GM12878 (cell line): ENCODE results near the gene PINK1. TPM values are rescaled to one million over a fixed set of nuclear protein-coding genes. Genes with fewer than 3 reads are reported as not detected.

Source experiments
- ATF7 ChIP-seq: fragments of 450-650 bp; IDR thresholded peaks from 2 replicates; pipeline ENCODE4 v1.6.1; 2016; ENCODE audit warnings: low read depth, mild to moderate bottlenecking
- BACH1 ChIP-seq: fragments of 450-650 bp; IDR thresholded peaks from 2 replicates; pipeline ENCODE4 v1.6.1; 2017; ENCODE audit warnings: mild to moderate bottlenecking, borderline replicate concordance
- CBX5 ChIP-seq: sonication (generic); IDR thresholded peaks from 2 replicates; pipeline ENCODE4 v1.6.1; 2016; ENCODE audit warnings: low read depth, moderate library complexity, mild to moderate bottlenecking, inconsistent platforms
- FOXK2 ChIP-seq: fragments of 450-650 bp; IDR thresholded peaks from 2 replicates; pipeline ENCODE4 v1.6.1; 2017; ENCODE audit warnings: mild to moderate bottlenecking, moderate library complexity
- GABPA ChIP-seq: IDR thresholded peaks from 2 replicates; pipeline ENCODE4 v1.6.1; 2014; ENCODE audit warnings: antibody characterized with exemption, low read depth, mild to moderate bottlenecking, inconsistent platforms
- GATAD2B ChIP-seq: fragments of 450-650 bp; conservative IDR thresholded peaks from 2 replicates; pipeline ENCODE4 v1.6.1; 2017; ENCODE audit warnings: low read depth, mild to moderate bottlenecking, moderate library complexity
- IRF4 ChIP-seq: IDR thresholded peaks from 2 replicates; pipeline ENCODE4 v1.6.1; 2011; ENCODE audit warnings: low read depth, low read length
- JUNB ChIP-seq: IDR thresholded peaks from 2 replicates; pipeline ENCODE4 v1.6.1; 2016; ENCODE audit warnings: antibody characterized with exemption, mild to moderate bottlenecking
- MEF2A ChIP-seq: IDR thresholded peaks from 2 replicates; pipeline ENCODE4 v1.6.1; 2011; ENCODE audit warnings: low read depth, mild to moderate bottlenecking, low read length, moderate library complexity; ENCODE audit not compliant: insufficient read depth
- NR2F1 ChIP-seq: fragments of 450-650 bp; conservative IDR thresholded peaks from 2 replicates; pipeline ENCODE4 v1.6.1; 2017; ENCODE audit warnings: mild to moderate bottlenecking
- PML ChIP-seq: IDR thresholded peaks from 2 replicates; pipeline ENCODE4 v1.6.1; 2012; ENCODE audit warnings: low read length, inconsistent platforms
- RAD51 ChIP-seq: fragments of 450-650 bp; IDR thresholded peaks from 2 replicates; pipeline ENCODE4 v1.6.1; 2016; ENCODE audit warnings: moderate library complexity, mild to moderate bottlenecking, inconsistent platforms
- RBBP5 ChIP-seq: fragments of 200-600 bp; sonication (generic); conservative IDR thresholded peaks from 2 replicates; pipeline ENCODE4 v1.6.1; 2016
- RCOR1 ChIP-seq: conservative IDR thresholded peaks from 2 replicates; pipeline ENCODE4 v1.6.1; 2012; ENCODE audit warnings: low read depth, low read length, improper control_type of control experiment
- SIN3A ChIP-seq: IDR thresholded peaks from 2 replicates; pipeline ENCODE4 v1.6.1; 2012; ENCODE audit warnings: low read depth, low read length, improper control_type of control experiment
- SMARCA5 ChIP-seq: fragments of 450-650 bp; IDR thresholded peaks from 2 replicates; pipeline ENCODE4 v1.6.1; 2017; ENCODE audit warnings: mild to moderate bottlenecking
- STAT1 ChIP-seq: fragments of 450-650 bp; conservative IDR thresholded peaks from 2 replicates; pipeline ENCODE4 v1.6.1; 2014; ENCODE audit warnings: antibody characterized with exemption, mild to moderate bottlenecking
- SUZ12 ChIP-seq: fragments of 200-600 bp; sonication (generic); IDR thresholded peaks from one replicate; pipeline ENCODE4 v1.6.1; 2018; ENCODE audit warnings: antibody characterized with exemption, mild to moderate bottlenecking; ENCODE audit not compliant: unreplicated experiment
- TARDBP ChIP-seq: IDR thresholded peaks from 2 replicates; pipeline ENCODE4 v1.6.1; 2016; ENCODE audit warnings: borderline replicate concordance
- TCF12 ChIP-seq: IDR thresholded peaks from 2 replicates; pipeline ENCODE4 v1.6.1; 2011; ENCODE audit warnings: low read depth, mild to moderate bottlenecking, low read length
- polyA plus RNA-seq, 11 experiments: library from polyadenylated mRNA; depleted of rRNA in 4 of 11; unstranded in 6 of 11; stranded (reverse) in 5 of 11; fragments of >200 nt; fragmentation: Nextera tagmentation in 4 of 11; fragmentation: Illumina TruSeq in 1 of 11; extraction: Ambion mirVana in 4 of 11; extraction: Trizol in 1 of 11; gene quantifications; 1 replicate in 1 of 11; 2 replicates in 10 of 11; pipeline versions ENCODE4 v1.2.1 to v1.2.3, GENCODE V29; 2011 to 2016; ENCODE audit warnings: inconsistent platforms in 2 of 11, missing spikeins in 2 of 11, low read depth in 1 of 11
- total RNA-seq, 4 experiments: library from RNA; depleted of rRNA in 3 of 4; stranded (reverse); fragments of >200 nt in 3 of 4; fragmentation: Illumina TruSeq in 1 of 4; extraction: Trizol in 1 of 4; gene quantifications; 2 replicates each; pipeline versions ENCODE4 v1.2.1 to v1.2.3, GENCODE V29; 2013 to 2021
- TF ChIP-seq, protein P1 (sequence below): fragments of 450-650 bp; formaldehyde crosslinking; IDR thresholded peaks from 2 replicates; pipeline ENCODE4 v1.4.0; 2020; ENCODE audit warnings: mild to moderate bottlenecking, moderate library complexity
- TF ChIP-seq, protein P2 (sequence below): fragments of 450-650 bp; IDR thresholded peaks from 2 replicates; pipeline ENCODE4 v1.6.1; 2018; ENCODE audit warnings: mild to moderate bottlenecking, low read depth, moderate library complexity; ENCODE audit not compliant: partially characterized antibody
- TF ChIP-seq, protein P3 (sequence below): IDR thresholded peaks from 2 replicates; pipeline ENCODE4 v1.6.1; 2011; ENCODE audit warnings: mild to moderate bottlenecking, low read depth, low read length, moderate library complexity; ENCODE audit not compliant: insufficient replicate concordance
- TF ChIP-seq, protein P4 (sequence below): IDR thresholded peaks from 2 replicates; pipeline ENCODE4 v1.6.1; 2011; ENCODE audit warnings: borderline replicate concordance, low read depth, mild to moderate bottlenecking, moderate library complexity, mixed read lengths, low read length; ENCODE audit not compliant: insufficient read depth; ENCODE audit errors: extremely low read length

PINK1 gene
- total and polyA plus RNA-seq, 10 of the 15 experiments (the other 5 are each of a cell fraction or from before 2014, with no cell fraction given) = 0.42 to 4.4 (median 1.9) TPM; not detected in 1

GRCh38 chr1:20678599-20678998 lies 45.3 kb downstream of the PINK1 start (continued):
- TF ChIP-seq CBX5 (no peak), MEF2A (peak; percentile 91), JUNB (no peak), STAT1 (no peak), NR2F1 (no peak), PML (no peak), RBBP5 (no peak), RCOR1 (no peak), RAD51 (no peak), IRF4 (peak; percentile 79), SIN3A (no peak), TCF12 (no peak), SMARCA5 (no peak), TARDBP (no peak), GATAD2B (0 out of 2 replicates have a peak, but pooled peaks have one; percentile 37), FOXK2 (peak; percentile 48), ATF7 (peak; percentile 63), GABPA (peak; percentile 33; the same call in 1 of the 2 replicates), SUZ12 (no peak), BACH1 (no peak)
- TF ChIP-seq, protein P1, sequence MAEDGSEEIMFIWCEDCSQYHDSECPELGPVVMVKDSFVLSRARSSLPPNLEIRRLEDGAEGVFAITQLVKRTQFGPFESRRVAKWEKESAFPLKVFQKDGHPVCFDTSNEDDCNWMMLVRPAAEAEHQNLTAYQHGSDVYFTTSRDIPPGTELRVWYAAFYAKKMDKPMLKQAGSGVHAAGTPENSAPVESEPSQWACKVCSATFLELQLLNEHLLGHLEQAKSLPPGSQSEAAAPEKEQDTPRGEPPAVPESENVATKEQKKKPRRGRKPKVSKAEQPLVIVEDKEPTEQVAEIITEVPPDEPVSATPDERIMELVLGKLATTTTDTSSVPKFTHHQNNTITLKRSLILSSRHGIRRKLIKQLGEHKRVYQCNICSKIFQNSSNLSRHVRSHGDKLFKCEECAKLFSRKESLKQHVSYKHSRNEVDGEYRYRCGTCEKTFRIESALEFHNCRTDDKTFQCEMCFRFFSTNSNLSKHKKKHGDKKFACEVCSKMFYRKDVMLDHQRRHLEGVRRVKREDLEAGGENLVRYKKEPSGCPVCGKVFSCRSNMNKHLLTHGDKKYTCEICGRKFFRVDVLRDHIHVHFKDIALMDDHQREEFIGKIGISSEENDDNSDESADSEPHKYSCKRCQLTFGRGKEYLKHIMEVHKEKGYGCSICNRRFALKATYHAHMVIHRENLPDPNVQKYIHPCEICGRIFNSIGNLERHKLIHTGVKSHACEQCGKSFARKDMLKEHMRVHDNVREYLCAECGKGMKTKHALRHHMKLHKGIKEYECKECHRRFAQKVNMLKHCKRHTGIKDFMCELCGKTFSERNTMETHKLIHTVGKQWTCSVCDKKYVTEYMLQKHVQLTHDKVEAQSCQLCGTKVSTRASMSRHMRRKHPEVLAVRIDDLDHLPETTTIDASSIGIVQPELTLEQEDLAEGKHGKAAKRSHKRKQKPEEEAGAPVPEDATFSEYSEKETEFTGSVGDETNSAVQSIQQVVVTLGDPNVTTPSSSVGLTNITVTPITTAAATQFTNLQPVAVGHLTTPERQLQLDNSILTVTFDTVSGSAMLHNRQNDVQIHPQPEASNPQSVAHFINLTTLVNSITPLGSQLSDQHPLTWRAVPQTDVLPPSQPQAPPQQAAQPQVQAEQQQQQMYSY = no peak
- TF ChIP-seq, protein P2, sequence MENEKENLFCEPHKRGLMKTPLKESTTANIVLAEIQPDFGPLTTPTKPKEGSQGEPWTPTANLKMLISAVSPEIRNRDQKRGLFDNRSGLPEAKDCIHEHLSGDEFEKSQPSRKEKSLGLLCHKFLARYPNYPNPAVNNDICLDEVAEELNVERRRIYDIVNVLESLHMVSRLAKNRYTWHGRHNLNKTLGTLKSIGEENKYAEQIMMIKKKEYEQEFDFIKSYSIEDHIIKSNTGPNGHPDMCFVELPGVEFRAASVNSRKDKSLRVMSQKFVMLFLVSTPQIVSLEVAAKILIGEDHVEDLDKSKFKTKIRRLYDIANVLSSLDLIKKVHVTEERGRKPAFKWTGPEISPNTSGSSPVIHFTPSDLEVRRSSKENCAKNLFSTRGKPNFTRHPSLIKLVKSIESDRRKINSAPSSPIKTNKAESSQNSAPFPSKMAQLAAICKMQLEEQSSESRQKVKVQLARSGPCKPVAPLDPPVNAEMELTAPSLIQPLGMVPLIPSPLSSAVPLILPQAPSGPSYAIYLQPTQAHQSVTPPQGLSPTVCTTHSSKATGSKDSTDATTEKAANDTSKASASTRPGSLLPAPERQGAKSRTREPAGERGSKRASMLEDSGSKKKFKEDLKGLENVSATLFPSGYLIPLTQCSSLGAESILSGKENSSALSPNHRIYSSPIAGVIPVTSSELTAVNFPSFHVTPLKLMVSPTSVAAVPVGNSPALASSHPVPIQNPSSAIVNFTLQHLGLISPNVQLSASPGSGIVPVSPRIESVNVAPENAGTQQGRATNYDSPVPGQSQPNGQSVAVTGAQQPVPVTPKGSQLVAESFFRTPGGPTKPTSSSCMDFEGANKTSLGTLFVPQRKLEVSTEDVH = no peak
- TF ChIP-seq, protein P3, sequence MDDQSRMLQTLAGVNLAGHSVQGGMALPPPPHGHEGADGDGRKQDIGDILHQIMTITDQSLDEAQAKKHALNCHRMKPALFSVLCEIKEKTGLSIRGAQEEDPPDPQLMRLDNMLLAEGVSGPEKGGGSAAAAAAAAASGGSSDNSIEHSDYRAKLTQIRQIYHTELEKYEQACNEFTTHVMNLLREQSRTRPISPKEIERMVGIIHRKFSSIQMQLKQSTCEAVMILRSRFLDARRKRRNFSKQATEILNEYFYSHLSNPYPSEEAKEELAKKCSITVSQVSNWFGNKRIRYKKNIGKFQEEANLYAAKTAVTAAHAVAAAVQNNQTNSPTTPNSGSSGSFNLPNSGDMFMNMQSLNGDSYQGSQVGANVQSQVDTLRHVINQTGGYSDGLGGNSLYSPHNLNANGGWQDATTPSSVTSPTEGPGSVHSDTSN = no peak
- TF ChIP-seq, protein P4, sequence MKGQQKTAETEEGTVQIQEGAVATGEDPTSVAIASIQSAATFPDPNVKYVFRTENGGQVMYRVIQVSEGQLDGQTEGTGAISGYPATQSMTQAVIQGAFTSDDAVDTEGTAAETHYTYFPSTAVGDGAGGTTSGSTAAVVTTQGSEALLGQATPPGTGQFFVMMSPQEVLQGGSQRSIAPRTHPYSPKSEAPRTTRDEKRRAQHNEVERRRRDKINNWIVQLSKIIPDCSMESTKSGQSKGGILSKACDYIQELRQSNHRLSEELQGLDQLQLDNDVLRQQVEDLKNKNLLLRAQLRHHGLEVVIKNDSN = no peak
